ENCODE results near the gene TBXAS1. TPM values are rescaled to one million over a fixed set of nuclear protein-coding genes. Genes with fewer than 3 reads are reported as not detected.
A peak's percentile ranks its signal among the peaks of the same experiment; 100 is the strongest.

The TBXAS1 gene
- polyA plus RNA-seq, result 10 to 100 TPM; 59.6 to 93.3 (median 68.7) TPM

GRCh38 chr7:139829025-139829774 is at the start of gene TBXAS1:
Gene TBXAS1, plus strand, starts transcription at chr7:139829264. Its CDS starts 127 bp downstream, at chr7:139829391.
- Mint-ChIP-seq H3K27me3 (ENCODE audit: low read depth in 3 of 3) (peaks cover 0 to 8% (median 7%) of the 10 kb centered on the region in 3 donors), H3K4me1 (peaks cover 45 to 52% of the 10 kb centered on the region in 2 donors), H3K27ac (peak within 1 kb of the TSS; percentile 92 to 98 (median 96)), H3K36me3 (peaks cover 15 to 36% (median 16%) of the 10 kb centered on the region in 3 donors), H3K4me3 (peak within 1 kb of the TSS; percentile 86 to 96 (median 88)), H3K9me3 (peaks cover 0 to 8% (median 5%) of the 10 kb centered on the region in 6 donors)
- peak in 2 of 3 donors; percentile 15 to 17 for DNase-seq

- H3K27me3 Mint-ChIP-seq (ENCODE audit: low read depth in 3 of 3), result peaks cover 2 to 6% (median 5%) of the 10 kb centered on the region in 3 donors
- H3K27ac Mint-ChIP-seq, result no peak overlapping the region
- H3K36me3 Mint-ChIP-seq, result peaks cover 0 to 4% (median 4%) of the 10 kb centered on the region in 3 donors
- DNase-seq, result no peak
- no peak overlapping the region for H3K4me3 Mint-ChIP-seq
- H3K4me1 Mint-ChIP-seq, result peaks cover 19 to 20% of the 10 kb centered on the region in 2 donors
- peaks cover 0 to 2% (median 0%) of the 10 kb centered on the region in 6 donors for H3K9me3 Mint-ChIP-seq
Measured at GRCh38 chr7:139782932-139783331, 46.1 kb upstream of the TBXAS1 start.

DNA sequence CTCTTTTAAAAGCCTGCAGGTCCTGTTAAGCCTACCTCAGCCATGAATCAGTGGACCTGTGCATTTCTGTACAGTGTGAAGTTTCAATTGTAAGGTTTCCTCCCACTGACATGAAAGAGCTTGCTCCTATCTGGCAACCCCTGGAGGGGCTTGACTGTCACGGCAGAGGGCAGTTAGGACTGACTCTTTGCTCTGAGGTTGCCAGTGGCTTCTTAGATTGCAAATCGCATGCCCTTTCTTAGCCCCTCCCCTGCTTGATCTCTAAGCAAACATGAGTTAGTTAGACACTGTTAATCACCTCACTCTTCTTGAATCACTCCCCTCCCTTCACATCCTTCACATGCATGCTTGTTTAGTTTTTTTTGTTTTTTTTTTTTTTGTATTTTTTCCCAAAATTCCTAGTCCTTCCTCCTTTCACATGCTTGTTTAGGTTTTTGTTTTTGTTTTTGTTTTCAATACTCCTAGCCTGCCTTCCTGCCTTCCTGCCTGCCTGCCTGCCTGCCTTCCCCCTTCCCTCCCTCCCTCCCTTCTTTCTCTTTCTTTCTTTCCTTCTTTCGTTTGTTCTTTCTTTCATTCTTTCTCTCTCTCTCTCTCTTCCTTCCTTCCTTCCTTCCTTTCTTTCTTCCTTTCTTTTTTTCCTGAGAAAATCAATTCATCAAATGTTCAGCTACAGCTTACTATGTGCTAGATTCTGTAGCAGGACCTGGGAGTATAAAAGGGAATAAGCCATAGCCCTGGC is 45.2 kb upstream of the TBXAS1 start:
- H3K9me3 Mint-ChIP-seq, result peaks cover 0 to 2% (median 0%) of the 10 kb centered on the region in 6 donors
- H3K27ac Mint-ChIP-seq, result no peak overlapping the region
- H3K27me3 Mint-ChIP-seq (ENCODE audit: low read depth in 3 of 3), result peaks cover 0 to 2% (median 2%) of the 10 kb centered on the region in 3 donors
- peaks cover 0 to 13% (median 8%) of the 10 kb centered on the region in 3 donors for H3K36me3 Mint-ChIP-seq
- H3K4me3 Mint-ChIP-seq, result no peak overlapping the region
- DNase-seq, result no peak
- peaks cover 15 to 16% of the 10 kb centered on the region in 2 donors for H3K4me1 Mint-ChIP-seq

DNA sequence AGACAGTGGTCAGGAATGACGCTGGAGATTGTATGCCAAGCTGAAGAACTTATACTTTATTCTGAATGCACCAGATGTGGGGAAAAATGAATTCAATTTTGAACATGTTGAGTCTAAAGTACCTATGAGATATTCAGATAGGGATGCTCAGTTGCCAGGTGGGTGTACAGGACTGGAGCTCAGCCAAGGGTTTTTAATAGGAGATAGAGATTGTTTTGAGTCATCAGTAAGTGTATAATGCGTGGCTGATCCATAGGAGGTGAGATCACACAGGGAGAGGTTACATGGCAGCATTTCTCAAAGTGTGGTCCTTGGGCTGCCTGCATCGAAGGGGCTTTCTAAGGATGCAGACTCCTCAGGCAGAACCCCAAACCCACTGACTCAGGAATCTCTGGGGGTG is 44.4 kb upstream of the TBXAS1 start:
- Mint-ChIP-seq H3K27ac (no peak overlapping the region), H3K36me3 (peaks cover 0 to 13% (median 8%) of the 10 kb centered on the region in 3 donors), H3K9me3 (no peaks in the 10 kb centered on the region), H3K4me1 (peaks cover 6 to 7% of the 10 kb centered on the region in 2 donors), H3K27me3 (ENCODE audit: low read depth in 3 of 3) (peaks cover 0 to 2% (median 2%) of the 10 kb centered on the region in 3 donors), H3K4me3 (no peak overlapping the region)
- no peak for DNase-seq

- Mint-ChIP-seq H3K27ac (no peak overlapping the region), H3K4me1 (no peaks in the 10 kb centered on the region), H3K36me3 (peaks cover 9 to 33% (median 13%) of the 10 kb centered on the region in 3 donors), H3K27me3 (ENCODE audit: low read depth in 3 of 3) (peaks cover 0 to 3% (median 0%) of the 10 kb centered on the region in 3 donors), H3K9me3 (peaks cover 0 to 5% (median 3%) of the 10 kb centered on the region in 6 donors), H3K4me3 (no peak overlapping the region)
- DNase-seq, result no peak
Measured at GRCh38 chr7:139791316-139791715, 37.7 kb upstream of the TBXAS1 start.

DNA sequence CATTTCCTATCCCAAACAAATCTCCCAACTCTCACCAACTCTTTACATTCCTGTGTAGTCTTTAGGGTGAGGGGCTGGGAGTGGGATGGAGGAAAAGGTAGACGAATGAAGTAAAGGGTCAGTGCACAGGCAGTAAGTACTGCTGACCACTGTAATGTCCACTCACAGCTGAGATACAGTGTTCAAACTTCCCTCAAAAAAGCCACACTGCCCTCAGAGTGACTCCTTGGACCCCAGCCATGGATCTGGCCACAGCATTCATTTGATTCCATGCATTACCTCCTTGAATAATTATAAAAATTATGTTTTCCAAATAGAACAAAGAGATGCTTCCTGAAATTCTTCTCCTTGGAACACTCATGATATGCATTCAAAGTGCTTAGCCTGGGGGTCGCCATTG is 31.5 kb upstream of the TBXAS1 start:
- no peak for DNase-seq
- Mint-ChIP-seq H3K27ac (no peak overlapping the region), H3K36me3 (peaks cover 12 to 29% (median 16%) of the 10 kb centered on the region in 3 donors), H3K4me1 (peaks cover 6 to 19% of the 10 kb centered on the region in 2 donors), H3K4me3 (no peak overlapping the region), H3K27me3 (ENCODE audit: low read depth in 3 of 3) (peaks cover 0 to 8% (median 4%) of the 10 kb centered on the region in 3 donors), H3K9me3 (peaks cover 0 to 5% (median 3%) of the 10 kb centered on the region in 6 donors)

- DNase-seq, result no peak
- Mint-ChIP-seq H3K9me3 (peaks cover 0 to 5% (median 3%) of the 10 kb centered on the region in 6 donors), H3K27ac (peak overlapping the region in 1 of 6 donors; percentile 21), H3K4me3 (no peak overlapping the region), H3K27me3 (ENCODE audit: low read depth in 3 of 3) (peaks cover 0 to 8% (median 3%) of the 10 kb centered on the region in 3 donors), H3K4me1 (peaks cover 6 to 19% of the 10 kb centered on the region in 2 donors), H3K36me3 (peaks cover 15 to 32% (median 21%) of the 10 kb centered on the region in 3 donors)
Measured at GRCh38 chr7:139798221-139798620, 30.8 kb upstream of the TBXAS1 start.

GRCh38 chr7:139798892-139799291 is 30.2 kb upstream of the TBXAS1 start:
- H3K9me3 Mint-ChIP-seq, result peaks cover 0 to 5% (median 3%) of the 10 kb centered on the region in 6 donors
- peaks cover 15 to 34% (median 22%) of the 10 kb centered on the region in 3 donors for H3K36me3 Mint-ChIP-seq
- H3K4me1 Mint-ChIP-seq, result peaks cover 6 to 19% of the 10 kb centered on the region in 2 donors
- H3K27me3 Mint-ChIP-seq (ENCODE audit: low read depth in 3 of 3), result peaks cover 0 to 8% (median 3%) of the 10 kb centered on the region in 3 donors
- DNase-seq, result no peak
- H3K4me3 Mint-ChIP-seq, result no peak overlapping the region
- no peak overlapping the region for H3K27ac Mint-ChIP-seq

DNA sequence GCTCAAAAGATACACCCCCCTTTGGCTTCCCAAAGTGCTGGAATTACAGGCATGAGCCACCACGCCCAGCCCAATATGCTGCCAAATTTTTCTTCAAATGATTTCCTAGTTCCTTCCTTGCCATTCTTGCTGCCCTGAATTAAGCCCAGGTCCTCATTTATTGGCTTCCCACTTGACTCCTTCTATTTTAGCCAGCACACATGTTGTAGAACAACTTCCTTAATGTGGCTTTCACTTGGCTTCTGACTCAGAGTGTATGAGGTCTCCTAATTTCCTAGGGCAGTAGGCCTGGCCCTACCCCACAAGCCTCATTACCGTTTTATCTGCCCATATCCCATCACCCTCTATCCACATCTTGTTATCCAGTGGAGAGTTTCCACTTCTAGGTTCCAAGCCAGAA is 29.5 kb upstream of the TBXAS1 start:
- no peak for DNase-seq
- Mint-ChIP-seq H3K27ac (peak overlapping the region in 2 of 6 donors; percentile 41 to 54), H3K27me3 (ENCODE audit: low read depth in 3 of 3) (peaks cover 0 to 8% (median 3%) of the 10 kb centered on the region in 3 donors), H3K4me3 (no peak overlapping the region), H3K4me1 (peaks cover 6 to 19% of the 10 kb centered on the region in 2 donors), H3K36me3 (peaks cover 15 to 34% (median 23%) of the 10 kb centered on the region in 3 donors), H3K9me3 (peaks cover 0 to 5% (median 3%) of the 10 kb centered on the region in 6 donors)

GRCh38 chr7:139804571-139804970 is 24.5 kb upstream of the TBXAS1 start:
- peaks cover 5 to 25% (median 13%) of the 10 kb centered on the region in 3 donors for H3K36me3 Mint-ChIP-seq
- H3K4me3 Mint-ChIP-seq, result no peak overlapping the region
- H3K27me3 Mint-ChIP-seq (ENCODE audit: low read depth in 3 of 3), result peaks cover 2 to 6% (median 6%) of the 10 kb centered on the region in 3 donors
- peaks cover 0 to 3% (median 0%) of the 10 kb centered on the region in 6 donors for H3K9me3 Mint-ChIP-seq
- peak overlapping the region in 1 of 6 donors; percentile 27 for H3K27ac Mint-ChIP-seq
- DNase-seq, result no peak
- peaks cover 6 to 11% of the 10 kb centered on the region in 2 donors for H3K4me1 Mint-ChIP-seq

DNA sequence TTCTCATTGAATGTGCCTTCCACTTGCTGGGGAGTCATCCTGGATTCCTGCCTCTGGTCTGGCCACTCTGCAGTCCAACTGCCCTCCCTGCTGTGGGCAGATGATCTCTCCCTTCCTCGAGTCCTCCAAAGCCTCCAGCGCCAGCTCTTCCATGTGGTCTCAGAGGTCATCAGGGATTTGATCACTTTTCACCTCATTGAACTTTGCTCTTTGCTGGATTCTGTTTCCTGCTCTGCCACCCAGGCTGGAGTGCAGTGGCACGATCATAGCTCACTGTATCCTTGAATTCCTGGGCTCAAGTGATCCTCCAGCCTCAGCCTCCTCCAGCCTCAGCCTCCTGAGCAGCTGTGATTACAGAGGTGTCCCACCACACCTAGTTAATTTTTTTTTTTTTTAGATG is 22.1 kb upstream of the TBXAS1 start:
- peaks cover 21 to 26% of the 10 kb centered on the region in 2 donors for H3K4me1 Mint-ChIP-seq
- H3K36me3 Mint-ChIP-seq, result peaks cover 5 to 20% (median 13%) of the 10 kb centered on the region in 3 donors
- no peak overlapping the region for H3K27ac Mint-ChIP-seq

GRCh38 chr7:139808427-139808826 is 20.6 kb upstream of the TBXAS1 start:
- Mint-ChIP-seq H3K4me3 (no peak overlapping the region), H3K4me1 (peaks cover 31 to 36% of the 10 kb centered on the region in 2 donors), H3K36me3 (peaks cover 0 to 10% (median 4%) of the 10 kb centered on the region in 3 donors), H3K9me3 (peaks cover 0 to 3% (median 0%) of the 10 kb centered on the region in 6 donors), H3K27me3 (ENCODE audit: low read depth in 3 of 3) (peaks cover 0 to 3% (median 2%) of the 10 kb centered on the region in 3 donors), H3K27ac (peak overlapping the region in 2 of 6 donors; percentile 22 to 60)
- DNase-seq, result no peak

More for the DNA sequence above, 22.1 kb upstream of the TBXAS1 start:
- peaks cover 0 to 3% (median 2%) of the 10 kb centered on the region in 3 donors for H3K27me3 Mint-ChIP-seq (ENCODE audit: low read depth in 3 of 3)
- no peak for DNase-seq
- peaks cover 0 to 3% (median 0%) of the 10 kb centered on the region in 6 donors for H3K9me3 Mint-ChIP-seq
- H3K4me3 Mint-ChIP-seq, result no peak overlapping the region

- H3K36me3 Mint-ChIP-seq, result peaks cover 0 to 10% (median 4%) of the 10 kb centered on the region in 3 donors
- peaks cover 36 to 42% of the 10 kb centered on the region in 2 donors for H3K4me1 Mint-ChIP-seq
- no peak overlapping the region for H3K4me3 Mint-ChIP-seq
- peaks cover 0 to 3% (median 0%) of the 10 kb centered on the region in 6 donors for H3K9me3 Mint-ChIP-seq
- peak overlapping the region in 2 of 6 donors; percentile 22 to 60 for H3K27ac Mint-ChIP-seq
- no peak for DNase-seq
- H3K27me3 Mint-ChIP-seq (ENCODE audit: low read depth in 3 of 3), result peaks cover 0 to 3% (median 2%) of the 10 kb centered on the region in 3 donors
Measured at GRCh38 chr7:139808846-139809442, 20.1 kb upstream of the TBXAS1 start.

Data from immature natural killer cell (primary cell).